Measurements from ENCODE around the gene TCIRG1.

The TCIRG1 gene

GRCh38 chr11:68017980-68018729 is 20.7 kb upstream of the TCIRG1 start:
- DNase-seq: no peak

- DNase-seq: no peak
Observed at GRCh38 chr11:68018730-68019190, 20.1 kb upstream of the TCIRG1 start.

DNA sequence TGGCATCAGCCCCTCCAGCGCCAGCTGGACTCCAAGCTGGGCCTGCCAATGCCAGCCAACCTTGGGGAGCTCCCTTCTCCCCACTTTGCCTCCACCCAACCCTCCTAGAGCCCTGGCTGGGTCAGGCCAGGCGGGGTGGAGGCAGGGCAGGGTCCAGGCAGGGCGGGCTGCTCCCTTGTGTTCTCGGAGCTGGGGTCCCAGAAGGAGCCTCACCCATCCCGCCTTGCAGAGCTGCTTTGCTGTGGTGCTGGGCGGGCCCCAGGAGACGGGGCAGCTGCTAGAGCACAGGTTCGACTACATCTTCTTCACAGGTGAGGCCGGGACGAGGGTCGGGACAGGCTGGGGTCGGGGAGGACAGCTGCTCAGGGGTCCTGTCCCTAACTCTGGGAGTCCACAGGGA is 19.3 kb upstream of the TCIRG1 start:
- DNase-seq: no peak

DNA sequence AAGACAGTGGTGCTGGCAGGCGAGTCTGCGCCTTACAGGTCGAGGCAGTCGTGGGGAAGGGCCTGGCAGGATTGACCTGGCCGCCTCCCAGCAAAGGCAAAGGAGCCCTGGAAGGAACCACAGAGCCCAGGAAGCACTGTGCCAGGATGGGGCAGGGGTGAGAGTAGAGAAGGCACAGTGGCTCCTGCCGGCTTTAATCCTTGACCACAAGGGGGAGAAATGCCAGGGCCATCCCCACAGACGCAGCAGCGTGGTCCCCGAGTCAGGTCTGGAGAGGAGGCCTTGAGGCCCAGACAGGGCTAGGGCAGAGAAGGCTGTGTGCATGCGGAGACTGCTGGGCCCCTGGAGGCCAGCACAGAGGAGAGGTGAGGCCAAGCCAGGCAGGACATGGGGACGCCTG is 18.2 kb upstream of the TCIRG1 start:
- DNase-seq: peak in 2 of 4 experiments; percentile 37 to 40

- no peak for DNase-seq
Observed at GRCh38 chr11:68021167-68021787, 17.5 kb upstream of the TCIRG1 start.

GRCh38 chr11:68022531-68022930 is 16.3 kb upstream of the TCIRG1 start:
- no peak for DNase-seq

GRCh38 chr11:68024508-68024907 is 14.3 kb upstream of the TCIRG1 start:
- no peak for DNase-seq

- no peak for DNase-seq
Observed at GRCh38 chr11:68025047-68025446, 13.8 kb upstream of the TCIRG1 start.

DNA sequence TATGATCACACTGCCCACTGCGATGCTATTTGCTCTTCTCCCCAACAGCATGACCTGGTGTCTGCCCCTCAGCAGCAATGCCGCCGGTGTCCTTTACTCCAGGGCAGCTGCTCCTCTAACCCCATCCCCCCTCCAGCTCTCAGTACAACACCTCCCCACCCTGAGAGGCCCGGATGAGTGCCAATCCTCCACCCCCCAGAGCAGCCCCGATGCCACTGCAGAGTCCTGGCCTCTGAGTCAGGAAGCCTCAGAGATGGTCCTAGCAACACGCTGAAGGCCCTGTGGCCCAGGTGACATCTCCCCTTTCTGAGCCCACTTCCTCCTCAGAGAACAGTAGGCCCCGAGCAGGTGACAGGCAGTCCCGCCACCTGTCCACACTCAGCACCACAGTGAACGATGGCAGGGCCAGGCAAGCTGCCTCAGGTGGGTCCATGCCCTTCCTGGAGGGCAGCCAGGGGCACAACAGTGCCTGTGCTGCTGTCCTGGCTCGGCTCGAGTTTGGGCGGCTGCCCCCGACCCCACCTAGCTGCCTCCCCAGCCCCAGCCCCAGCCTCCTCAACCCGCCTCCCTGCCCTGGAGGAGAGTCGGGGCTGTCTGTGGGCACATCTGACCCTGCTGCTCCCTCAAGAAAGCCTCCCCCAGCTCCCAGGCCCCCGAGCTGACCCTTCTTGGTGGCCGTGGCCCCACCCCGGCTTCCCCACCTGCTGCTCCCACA is 12.3 kb upstream of the TCIRG1 start:
- DNase-seq: no peak

- DNase-seq: no peak
Observed at GRCh38 chr11:68027667-68028066, 11.2 kb upstream of the TCIRG1 start.

DNA sequence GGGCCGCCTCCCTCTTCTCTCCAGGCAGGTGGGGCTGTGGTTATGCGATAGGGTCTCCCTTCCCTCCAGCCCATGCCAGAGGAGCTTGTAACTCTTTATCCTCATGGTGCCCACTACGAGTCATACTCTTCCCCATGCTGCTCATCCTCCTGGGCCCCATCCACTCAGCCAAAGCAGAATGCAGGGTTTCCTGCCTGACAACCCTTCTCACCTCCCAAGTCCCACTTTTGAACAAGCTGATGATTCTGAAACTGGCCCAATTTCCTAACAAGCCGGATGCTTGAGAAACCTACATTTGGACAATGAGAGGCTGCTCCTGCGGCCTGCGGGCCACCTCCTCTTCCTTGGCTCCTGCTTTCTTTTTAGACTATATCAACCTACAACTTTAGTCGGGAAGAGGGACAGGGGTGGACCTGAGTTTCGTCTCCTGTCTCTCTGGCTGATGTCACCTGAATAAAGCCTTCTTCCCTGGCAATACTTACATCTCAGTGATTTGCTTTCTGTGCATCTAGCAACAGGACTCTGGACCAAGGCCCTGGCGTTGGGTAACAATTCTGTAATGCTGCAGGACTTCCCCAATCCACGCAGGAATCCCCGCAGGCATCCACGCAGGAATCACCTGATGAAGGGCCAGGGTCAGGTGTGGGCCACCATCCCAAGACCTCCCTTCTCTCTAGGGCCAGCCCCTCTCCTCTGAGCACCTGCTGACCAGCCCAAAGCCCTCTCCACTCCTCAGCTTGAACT is 9.9 kb upstream of the TCIRG1 start:
- peak in 1 of 4 experiments; percentile 54 for DNase-seq

DNA sequence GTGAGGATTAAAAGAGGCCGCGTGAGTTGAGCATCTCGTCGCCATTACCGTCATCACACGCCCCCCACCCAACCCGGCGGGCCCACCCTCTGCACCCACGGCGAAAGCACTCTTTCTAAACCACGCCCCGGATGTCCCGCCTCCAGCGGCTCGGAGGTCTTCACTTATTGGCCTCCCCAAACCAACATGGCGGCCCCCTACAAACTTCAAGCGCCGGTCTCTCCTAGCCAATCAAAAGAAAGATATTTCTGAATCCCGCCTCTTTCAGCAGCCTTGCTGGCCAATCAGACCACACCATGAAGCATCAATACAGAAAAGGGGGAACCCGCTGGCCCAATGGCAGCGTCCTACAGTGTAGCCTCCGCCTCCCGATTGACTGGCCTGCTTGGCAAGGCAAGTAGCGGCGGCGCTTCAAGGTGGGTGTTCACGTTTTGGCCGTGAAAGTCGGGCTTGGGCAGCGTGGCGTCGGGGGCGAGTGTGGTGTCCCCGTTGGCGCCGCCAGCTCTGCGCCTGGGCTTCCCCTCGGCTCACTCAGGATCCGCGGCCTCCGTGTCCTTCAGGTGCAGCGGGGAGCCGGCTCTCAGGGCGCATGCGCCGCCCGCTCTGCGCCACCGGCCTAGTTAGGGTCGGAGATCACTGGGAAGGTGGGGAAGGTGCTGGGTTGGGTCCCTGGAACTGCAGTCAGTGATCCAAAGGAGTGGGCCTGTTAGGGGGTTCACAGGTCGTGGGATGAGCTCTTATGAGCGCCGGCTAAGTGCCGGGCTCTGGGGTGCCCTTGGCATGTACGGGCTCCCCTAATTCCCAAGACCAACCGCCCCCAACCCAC is 8.3 kb upstream of the TCIRG1 start, which contains the start of gene NDUFS8:
Gene NDUFS8, plus strand, starts transcription at position 364 of the 826 bp plus-strand sequence. CDS start 1,471 bp downstream, outside the sequence.
- DNase-seq: peak; percentile 97 to 99 (median 98)

GRCh38 chr11:68031144-68031464 is 7.7 kb upstream of the TCIRG1 start:
- DNase-seq: peak in 2 of 4 experiments; percentile 38 to 56

DNA sequence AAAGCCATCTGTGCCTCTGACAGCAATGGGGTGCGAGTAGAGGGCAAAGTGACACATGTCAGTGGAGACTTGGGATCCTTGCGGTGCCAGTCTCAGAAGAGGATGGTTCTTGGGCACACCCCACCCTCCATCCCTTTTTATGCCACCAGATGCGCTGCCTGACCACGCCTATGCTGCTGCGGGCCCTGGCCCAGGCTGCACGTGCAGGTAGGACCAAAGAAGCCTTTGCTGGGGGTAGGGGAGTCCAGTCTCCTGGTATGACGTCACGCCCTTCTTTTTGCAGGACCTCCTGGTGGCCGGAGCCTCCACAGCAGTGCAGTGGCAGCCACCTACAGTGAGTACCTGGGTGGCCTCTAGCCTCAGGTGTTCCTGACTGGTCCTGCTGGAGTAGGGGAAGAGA is 6.8 kb upstream of the TCIRG1 start:
- DNase-seq: no peak

DNA sequence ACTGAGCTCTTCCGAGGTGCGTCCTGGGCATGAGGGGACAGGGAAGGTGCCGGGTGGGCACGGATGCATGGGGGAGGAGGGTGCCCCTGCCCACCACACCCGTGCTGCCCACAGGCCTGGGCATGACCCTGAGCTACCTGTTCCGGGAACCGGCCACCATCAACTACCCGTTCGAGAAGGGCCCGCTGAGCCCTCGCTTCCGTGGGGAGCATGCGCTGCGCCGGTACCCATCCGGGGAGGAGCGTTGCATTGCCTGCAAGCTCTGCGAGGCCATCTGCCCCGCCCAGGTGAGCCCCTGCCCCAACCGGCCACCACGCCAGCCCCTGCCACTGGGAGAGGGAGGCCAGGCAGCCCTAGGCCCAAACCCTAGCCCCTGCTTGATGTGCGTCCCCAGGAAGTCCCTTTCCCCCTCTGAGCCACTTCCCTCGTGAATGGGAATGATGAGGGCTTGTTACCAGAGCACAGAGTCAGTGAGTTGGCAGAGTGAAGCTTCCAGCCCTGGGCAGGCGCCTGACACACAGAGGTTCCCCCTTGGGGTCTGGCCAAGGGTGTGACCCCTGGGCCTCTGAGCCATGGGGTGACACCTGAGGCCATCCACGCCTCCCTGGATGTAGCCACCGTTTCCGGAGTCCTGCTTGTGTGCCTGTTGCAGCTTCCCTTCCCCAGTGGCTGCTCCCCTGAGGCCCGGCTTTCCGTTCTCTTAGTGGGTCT is 5.7 kb upstream of the TCIRG1 start:
- no peak for DNase-seq

DNA sequence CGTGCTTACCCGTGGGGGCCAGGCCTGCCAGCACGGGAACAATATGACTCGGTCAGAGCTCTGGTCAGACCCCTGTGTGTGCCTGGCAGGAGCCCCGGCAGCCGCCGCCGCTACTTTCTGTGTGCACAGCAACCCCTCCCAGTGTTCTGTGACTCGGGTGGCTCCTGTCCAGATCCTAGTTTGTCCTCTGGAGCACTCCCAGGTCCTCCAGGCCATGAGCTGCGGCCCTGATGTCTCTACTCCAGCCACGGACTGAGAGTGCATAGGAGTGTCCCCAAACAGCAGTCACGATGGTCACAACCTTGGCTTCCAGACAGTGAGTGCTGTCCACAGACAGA is 5.1 kb upstream of the TCIRG1 start:
- no peak for DNase-seq

- DNase-seq: no peak
Observed at GRCh38 chr11:68035266-68035876, 3.5 kb upstream of the TCIRG1 start.

DNA sequence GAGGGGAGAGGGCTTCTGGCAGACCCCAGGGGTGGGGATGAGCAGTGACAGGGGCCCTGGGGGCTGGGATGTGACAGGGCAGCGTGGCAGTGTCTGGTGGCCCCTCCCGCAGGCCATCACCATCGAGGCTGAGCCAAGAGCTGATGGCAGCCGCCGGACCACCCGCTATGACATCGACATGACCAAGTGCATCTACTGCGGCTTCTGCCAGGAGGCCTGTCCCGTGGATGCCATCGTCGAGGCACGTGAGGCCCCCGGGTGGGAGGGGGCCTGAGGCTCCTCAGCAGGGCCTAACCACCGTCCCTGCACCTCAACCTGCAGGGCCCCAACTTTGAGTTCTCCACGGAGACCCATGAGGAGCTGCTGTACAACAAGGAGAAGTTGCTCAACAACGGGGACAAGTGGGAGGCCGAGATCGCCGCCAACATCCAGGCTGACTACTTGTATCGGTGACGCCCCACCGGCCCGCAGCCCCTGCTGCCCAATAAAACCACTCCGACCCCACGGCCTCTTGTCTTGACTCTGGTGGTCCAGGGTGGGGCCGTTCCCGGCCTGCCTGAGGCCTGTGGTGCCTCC is 2.6 kb upstream of the TCIRG1 start:
- peak; percentile 79 to 91 (median 88) for DNase-seq

GRCh38 chr11:68036717-68037239 is 2.0 kb upstream of the TCIRG1 start:
- peak; percentile 94 to 97 (median 96) for DNase-seq

Data from suppressor macrophage (primary cell).